Measurements from ENCODE around the gene TMEM191C.
"Not testable (repeated sequence)": the region's sequence is repeated elsewhere in the genome, so short reads cannot be mapped to it uniquely, and the experiment has no call there.

TMEM191C gene

DNA sequence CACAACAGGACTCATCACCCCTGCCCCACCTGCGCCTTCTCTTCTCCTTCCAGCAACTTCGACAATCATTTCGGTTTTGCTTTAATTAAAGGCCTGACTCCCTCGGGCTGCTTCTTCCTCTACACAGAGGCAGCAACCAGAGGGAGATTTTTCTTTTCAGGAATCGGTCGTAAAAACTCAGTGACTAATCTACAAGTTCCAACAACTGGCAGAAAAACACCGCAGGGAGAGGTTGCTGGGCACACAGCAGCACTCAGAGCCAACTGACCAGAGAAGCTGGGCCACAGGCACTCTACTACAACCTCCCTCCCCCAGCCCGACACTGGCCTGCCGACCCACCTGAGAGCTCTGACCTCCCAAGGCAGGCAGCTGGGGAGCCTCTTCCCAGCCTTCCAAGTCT lies 48.0 kb downstream of the TMEM191C start:
- not testable (repeated sequence) for DNase-seq (ENCODE audit: low read depth, low spot score); H3K4me3 ChIP-seq (ENCODE audit: low read length)

DNA sequence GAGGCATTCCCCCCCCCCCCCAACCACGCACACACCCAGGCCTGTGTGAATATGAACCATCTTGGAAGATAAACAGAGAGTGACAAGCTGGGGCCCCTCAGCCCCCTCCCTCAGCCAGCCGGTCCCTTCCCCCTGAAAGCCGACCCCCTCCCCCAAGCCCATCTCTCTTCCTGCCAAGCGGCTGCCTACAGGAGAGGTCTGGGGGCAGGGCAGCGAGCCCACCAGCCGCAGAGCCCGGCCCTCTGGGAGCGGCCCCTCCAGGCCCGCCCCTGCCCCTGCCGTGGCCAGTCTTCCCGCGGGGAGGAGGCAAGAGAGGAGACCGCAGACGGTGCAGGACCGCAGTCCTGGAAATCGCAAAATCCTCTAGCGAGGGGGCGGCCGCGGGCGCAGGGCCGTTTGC lies 49.3 kb downstream of the TMEM191C start:
- DNase-seq (ENCODE audit: low read depth, low spot score); H3K4me3 ChIP-seq (ENCODE audit: low read length): not testable (repeated sequence)

DNA sequence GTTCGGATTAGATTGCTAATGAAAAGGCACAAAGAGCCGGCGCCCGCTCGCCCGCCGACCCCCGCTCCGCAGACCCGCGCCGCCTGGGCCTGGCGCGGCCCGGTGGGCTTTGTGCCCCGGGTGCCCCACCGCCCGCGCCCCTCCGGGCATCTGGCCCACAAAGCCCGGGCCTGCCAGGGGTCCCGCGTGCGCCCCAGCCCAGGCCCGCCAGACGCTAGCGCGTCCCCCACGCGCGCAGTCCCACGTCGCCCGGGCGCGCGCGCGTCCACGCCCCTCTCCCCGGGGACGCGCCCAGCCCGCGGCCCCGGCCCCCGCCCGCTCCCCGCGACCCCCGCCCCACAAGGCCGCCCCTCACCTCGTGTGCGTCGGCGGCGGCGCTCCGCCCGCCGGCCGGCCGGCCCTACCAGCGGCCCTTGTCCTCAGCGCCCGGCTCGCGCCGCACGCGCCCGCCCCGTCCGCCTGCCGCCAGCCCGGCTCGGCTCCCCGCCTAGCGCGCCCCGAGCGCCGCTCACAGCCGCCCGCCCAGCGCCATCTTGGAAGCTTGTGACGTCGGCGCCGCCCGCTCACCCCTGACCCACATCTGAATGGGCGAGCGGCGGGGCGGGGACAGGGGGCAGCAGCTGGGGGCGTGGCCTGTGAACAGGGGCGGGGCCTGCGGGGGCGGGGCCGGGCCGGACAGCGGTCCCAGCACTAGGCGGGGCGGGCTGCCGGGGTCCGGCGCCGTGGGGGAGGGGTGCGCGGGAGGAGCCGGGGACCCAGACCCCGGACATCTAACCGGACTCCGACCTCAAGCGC lies 50.0 kb downstream of the TMEM191C start:
- not testable (repeated sequence) for H3K4me3 ChIP-seq (ENCODE audit: low read length); DNase-seq (ENCODE audit: low read depth, low spot score)
